ENCODE data around the gene STK24.

The STK24 gene

DNA sequence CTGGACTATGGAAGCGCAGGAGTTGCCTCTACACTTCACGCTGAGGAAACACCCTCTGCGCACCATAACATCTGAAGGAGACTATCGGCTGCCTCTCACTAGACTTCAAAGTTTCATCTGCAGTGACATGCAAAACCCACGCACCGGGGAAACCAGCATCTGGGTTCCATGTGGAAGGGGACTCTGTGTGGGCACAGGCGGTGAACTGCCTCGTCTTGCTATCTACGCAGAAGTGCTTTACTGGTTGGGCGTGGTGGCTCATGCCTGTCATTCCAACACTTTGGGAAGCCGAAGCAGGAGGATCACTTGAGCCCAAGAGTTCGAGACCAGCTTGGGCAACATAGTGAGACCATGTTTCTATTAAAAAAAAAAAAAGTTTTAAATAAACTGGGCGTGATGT lies 116.4 kb downstream of the STK24 start:
- TF ChIP-seq, protein P1, sequence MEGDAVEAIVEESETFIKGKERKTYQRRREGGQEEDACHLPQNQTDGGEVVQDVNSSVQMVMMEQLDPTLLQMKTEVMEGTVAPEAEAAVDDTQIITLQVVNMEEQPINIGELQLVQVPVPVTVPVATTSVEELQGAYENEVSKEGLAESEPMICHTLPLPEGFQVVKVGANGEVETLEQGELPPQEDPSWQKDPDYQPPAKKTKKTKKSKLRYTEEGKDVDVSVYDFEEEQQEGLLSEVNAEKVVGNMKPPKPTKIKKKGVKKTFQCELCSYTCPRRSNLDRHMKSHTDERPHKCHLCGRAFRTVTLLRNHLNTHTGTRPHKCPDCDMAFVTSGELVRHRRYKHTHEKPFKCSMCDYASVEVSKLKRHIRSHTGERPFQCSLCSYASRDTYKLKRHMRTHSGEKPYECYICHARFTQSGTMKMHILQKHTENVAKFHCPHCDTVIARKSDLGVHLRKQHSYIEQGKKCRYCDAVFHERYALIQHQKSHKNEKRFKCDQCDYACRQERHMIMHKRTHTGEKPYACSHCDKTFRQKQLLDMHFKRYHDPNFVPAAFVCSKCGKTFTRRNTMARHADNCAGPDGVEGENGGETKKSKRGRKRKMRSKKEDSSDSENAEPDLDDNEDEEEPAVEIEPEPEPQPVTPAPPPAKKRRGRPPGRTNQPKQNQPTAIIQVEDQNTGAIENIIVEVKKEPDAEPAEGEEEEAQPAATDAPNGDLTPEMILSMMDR (conservative IDR thresholded peaks at IDR 0.05) = no peak
- H3K27ac ChIP-seq = no peak overlapping the region

DNA sequence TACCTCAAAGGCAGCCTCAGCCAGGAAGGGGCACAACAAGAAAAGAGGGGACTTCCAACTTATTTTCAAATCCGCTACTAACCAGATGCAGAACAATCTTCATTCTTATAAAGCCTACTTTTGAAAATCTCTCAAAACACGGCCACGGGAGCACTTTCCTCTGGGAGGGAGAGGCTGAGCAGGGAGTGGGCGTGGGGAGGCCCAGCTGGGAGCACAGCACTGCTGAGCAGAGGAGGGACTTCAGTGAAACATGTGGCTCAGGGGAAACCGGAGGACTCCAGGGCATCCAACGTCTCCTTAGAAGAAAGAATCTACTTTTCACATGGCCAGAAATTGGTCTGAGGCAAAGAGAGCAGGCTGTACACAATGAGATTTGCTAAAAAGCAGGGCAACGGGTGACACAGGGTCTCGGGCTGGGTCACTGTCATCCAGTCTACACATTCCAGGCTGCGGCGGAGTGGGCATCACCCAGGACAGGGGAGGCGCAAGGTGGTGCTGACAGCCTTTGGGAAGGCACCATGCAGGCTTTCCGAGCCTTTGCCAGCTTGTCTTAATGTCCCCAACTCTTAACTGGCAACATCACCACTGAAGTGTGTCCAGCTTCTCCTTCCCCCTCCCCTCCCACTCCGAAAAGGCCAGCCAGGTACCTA lies 117.1 kb downstream of the STK24 start:
- no peak overlapping the region for H3K27ac ChIP-seq
- TF ChIP-seq, protein P1 (conservative IDR thresholded peaks at IDR 0.05) = no peak

DNA sequence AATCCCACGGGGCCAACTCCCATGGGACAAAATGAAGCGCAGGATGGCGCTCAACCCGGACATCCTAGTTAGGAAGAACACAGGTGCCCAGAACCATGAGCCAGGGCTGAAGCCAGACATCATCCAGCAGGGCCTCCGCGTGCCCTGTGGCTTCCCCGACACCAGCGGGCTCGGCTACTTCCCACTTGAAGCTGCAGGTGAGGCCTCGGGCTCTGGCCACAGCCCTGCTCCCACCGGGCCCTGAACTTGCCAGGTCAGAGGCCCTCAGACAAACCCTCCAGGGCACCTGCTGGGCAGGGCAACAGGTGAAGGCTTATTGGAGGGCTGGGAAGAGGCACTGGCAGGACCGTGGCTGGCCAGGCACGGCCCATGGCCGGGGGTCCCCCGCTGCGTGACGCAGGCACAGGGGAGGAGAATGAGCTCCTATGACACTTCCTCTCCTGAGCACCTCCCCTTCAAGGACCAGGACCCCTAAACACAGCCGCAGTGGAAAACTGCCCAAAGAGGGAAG lies 117.7 kb downstream of the STK24 start:
- TF ChIP-seq, protein P1 (conservative IDR thresholded peaks at IDR 0.05) = no peak
- H3K27ac ChIP-seq = no peak overlapping the region

DNA sequence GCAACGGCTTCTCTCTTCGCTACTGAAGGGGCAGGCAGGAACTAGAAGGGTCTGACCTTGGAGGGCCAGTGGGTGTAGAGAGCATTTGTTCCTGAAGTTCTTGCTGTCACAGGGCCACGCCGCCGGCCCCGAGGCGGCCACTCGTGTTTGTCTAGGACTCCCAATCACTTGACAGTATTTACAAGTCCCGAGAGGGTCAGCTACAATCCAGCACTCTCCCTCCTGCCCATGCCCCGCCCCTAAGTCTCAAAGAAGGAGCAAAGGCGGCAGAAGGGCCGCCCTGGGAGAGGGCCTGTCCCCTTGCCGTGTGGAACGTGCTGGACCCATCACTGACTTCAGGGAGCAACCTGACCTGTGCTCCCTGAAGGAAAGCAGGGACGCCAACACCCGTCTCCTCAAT lies 118.5 kb downstream of the STK24 start:
- TF ChIP-seq, protein P1 (conservative IDR thresholded peaks at IDR 0.05) = no peak
- no peak overlapping the region for H3K27ac ChIP-seq

DNA sequence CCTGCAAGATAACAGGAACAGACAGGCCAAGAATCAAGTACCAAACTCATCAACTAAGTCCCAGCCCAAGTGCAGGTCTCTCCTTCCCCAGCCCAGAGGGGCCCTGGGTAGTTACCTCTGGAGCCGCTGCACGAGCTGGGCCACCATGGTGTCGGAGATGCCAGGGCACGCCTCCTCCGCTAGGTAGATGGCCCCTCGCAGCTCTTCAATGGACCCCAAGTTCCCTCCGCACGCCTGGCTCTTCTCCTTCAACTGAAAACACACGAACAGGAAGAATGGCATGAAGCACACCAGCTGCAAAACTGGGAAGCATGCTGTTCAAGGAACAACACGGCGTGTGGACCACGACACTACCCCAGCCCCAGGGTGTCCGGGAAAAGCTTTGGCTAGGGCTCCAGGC lies 119.9 kb downstream of the STK24 start:
- TF ChIP-seq, protein P1 (conservative IDR thresholded peaks at IDR 0.05) = no peak
- H3K27ac ChIP-seq = no peak overlapping the region

DNA sequence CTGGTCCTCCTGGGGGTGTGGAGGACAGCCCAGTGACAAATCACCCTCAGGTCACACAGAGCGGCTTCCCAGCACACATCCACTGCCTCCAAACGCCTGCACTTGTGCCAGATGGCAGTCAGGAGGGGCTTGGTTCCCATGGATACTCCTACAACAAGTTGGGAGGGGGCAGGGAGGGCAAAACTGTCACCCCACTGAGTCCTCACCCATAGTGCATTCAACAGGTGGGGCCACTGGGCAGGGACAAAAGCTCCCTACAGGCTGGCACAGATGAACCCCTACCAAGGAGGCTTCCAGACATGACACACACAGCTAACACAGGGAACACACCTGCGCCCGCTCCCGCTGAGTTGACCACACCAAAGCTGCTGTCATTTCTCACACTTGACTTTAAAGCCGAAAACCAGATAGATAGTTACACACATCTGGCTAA lies 120.5 kb downstream of the STK24 start:
- H3K27ac ChIP-seq = no peak overlapping the region
- TF ChIP-seq, protein P1 (conservative IDR thresholded peaks at IDR 0.05) = no peak

DNA sequence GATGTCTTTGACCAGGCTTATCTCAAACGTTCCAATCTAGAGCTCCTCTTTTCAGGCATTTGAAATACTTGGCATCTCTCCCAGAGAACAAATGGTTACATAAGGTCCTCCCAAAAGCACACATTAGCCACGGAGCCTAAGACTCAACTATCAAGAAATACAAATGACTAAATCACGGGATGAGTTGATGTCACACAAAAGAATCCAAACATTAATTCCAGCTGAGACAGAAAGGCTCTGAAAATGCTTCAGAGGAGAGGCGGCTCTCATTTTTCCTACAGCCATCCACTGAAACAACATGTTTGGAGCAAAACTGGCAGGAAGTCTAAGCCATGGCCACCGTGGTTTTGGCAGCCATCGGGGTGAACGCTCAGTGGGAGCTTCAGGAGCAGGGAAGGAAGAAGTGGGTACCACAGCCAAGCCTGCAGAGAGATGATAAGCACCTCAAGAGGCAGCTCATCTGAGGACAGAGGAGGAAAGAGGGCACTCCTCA lies 122.5 kb downstream of the STK24 start:
- H3K27ac ChIP-seq = peak overlapping the region; percentile 55
- TF ChIP-seq, protein P1 (conservative IDR thresholded peaks at IDR 0.05) = no peak

Measured in VCaP (cell line).